DOHH2 (cell line): ENCODE results near the gene MTG1.

Experiments used
- H3F3A ChIP-seq: fragments of 200-600 bp; sonication (generic), shearing (Covaris generic); 2 replicates; pipeline ENCODE4 v1.6.0; 2016; ENCODE audit warnings: antibody characterized with exemption, mild to moderate bottlenecking; ENCODE audit not compliant: control insufficient read depth, insufficient read depth
- H3K27ac ChIP-seq: fragments of 200-600 bp; sonication (generic); 2 replicates; pipeline ENCODE4 v1.5.1; 2014; ENCODE audit warnings: low read depth, mild to moderate bottlenecking, low read length, moderate library complexity
- H3K27me3 ChIP-seq: fragments of 200-600 bp; sonication (generic); 2 replicates; pipeline ENCODE4 v1.6.1; 2014; ENCODE audit warnings: mild to moderate bottlenecking, low read length, mixed read lengths; ENCODE audit not compliant: control insufficient read depth
- H3K36me3 ChIP-seq: fragments of 200-600 bp; sonication (generic); 2 replicates; pipeline ENCODE4 v1.6.1; 2014; ENCODE audit warnings: mild to moderate bottlenecking, low read length, moderate library complexity, mixed read lengths; ENCODE audit not compliant: control insufficient read depth
- H3K4me1 ChIP-seq: fragments of 200-600 bp; sonication (generic); 2 replicates; pipeline ENCODE4 v1.6.1; 2014; ENCODE audit warnings: mild to moderate bottlenecking, low read length, mixed read lengths; ENCODE audit not compliant: control insufficient read depth
- H3K4me2 ChIP-seq: fragments of 200-600 bp; sonication (generic); 2 replicates; pipeline ENCODE4 v1.6.0; 2014; ENCODE audit warnings: mild to moderate bottlenecking, low read length, moderate library complexity
- H3K4me3 ChIP-seq: fragments of 200-600 bp; sonication (generic); 2 replicates; pipeline ENCODE4 v1.5.1; 2014; ENCODE audit warnings: mild to moderate bottlenecking, low read length, mixed read lengths
- H3K79me2 ChIP-seq: fragments of 200-600 bp; sonication (generic); 2 replicates; pipeline ENCODE4 v1.6.1; 2014; ENCODE audit warnings: mild to moderate bottlenecking, low read length, mixed read lengths; ENCODE audit not compliant: control insufficient read depth
- H3K9me2 ChIP-seq: fragments of 200-600 bp; sonication (generic); replicated peaks from 2 replicates; pipeline ENCODE4 v1.6.1; 2014; ENCODE audit warnings: mild to moderate bottlenecking, low read length, mixed read lengths; ENCODE audit not compliant: control insufficient read depth
- H3K9me3 ChIP-seq: fragments of 200-600 bp; sonication (generic); 2 replicates; pipeline ENCODE4 v1.6.1; 2014; ENCODE audit warnings: antibody characterized with exemption, low read length, mixed read lengths; ENCODE audit not compliant: control insufficient read depth, insufficient read depth
- H4K20me1 ChIP-seq: fragments of 200-600 bp; sonication (generic); 2 replicates; pipeline ENCODE4 v1.6.0; 2014; ENCODE audit warnings: low read depth, mild to moderate bottlenecking, antibody characterized with exemption, low read length, moderate library complexity; ENCODE audit not compliant: control insufficient read depth, insufficient read depth
- CTCF ChIP-seq: fragments of 200-600 bp; sonication (generic); IDR thresholded peaks from one replicate; pipeline ENCODE4 v1.5.1; 2014; ENCODE audit warnings: antibody characterized with exemption, mild to moderate bottlenecking, low read depth, low read length; ENCODE audit not compliant: poor library complexity, severe bottlenecking
- EZH2phosphoT487 ChIP-seq: fragments of 200-600 bp; sonication (generic); IDR thresholded peaks from 2 replicates; pipeline ENCODE4 v1.6.1; 2017; ENCODE audit warnings: borderline replicate concordance, mild to moderate bottlenecking, antibody characterized with exemption, low read length, moderate library complexity, mixed read lengths

The MTG1 gene

GRCh38 chr10:133471300-133472109, 77.5 kb downstream of the MTG1 start:
- Histone ChIP-seq H3K9me2 (no peaks in the 10 kb centered on the region), H3F3A (no peaks in the 10 kb centered on the region), H3K79me2 (no peaks in the 10 kb centered on the region), H3K4me1 (no peaks in the 10 kb centered on the region), H3K9me3 (no peaks in the 10 kb centered on the region), H3K4me2 (no peak overlapping the region), H3K36me3 (no peaks in the 10 kb centered on the region), H3K4me3 (no peak overlapping the region), H3K27me3 (no peaks in the 10 kb centered on the region), H3K27ac (no peak overlapping the region), H4K20me1 (no peaks in the 10 kb centered on the region)
- TF ChIP-seq CTCF (no peak), EZH2phosphoT487 (no peak)
